SH-SY5Y (cell line): ENCODE results near the gene DEAF1.

Source experiments
- GATA2 ChIP-seq: IDR thresholded peaks from 2 replicates; pipeline ENCODE4 v1.6.1; 2011; ENCODE audit warnings: mild to moderate bottlenecking, low read depth, low read length
- GATA3 ChIP-seq: IDR thresholded peaks from 2 replicates; pipeline ENCODE4 v1.6.1; 2011; ENCODE audit warnings: low read depth, mild to moderate bottlenecking, low read length, moderate library complexity

The DEAF1 gene

GRCh38 chr11:694563-695287 lies at the start of gene DEAF1:
TSS of gene DEAF1 (minus strand) at chr11:695222. CDS start at chr11:695047, 175 bp downstream.
- no peak for TF ChIP-seq GATA2
- no peak for TF ChIP-seq GATA3

- no peak for TF ChIP-seq GATA3
- TF ChIP-seq GATA2, result no peak
These were observed 47.7 kb upstream of the DEAF1 start for GRCh38 chr11:742571-743201.

- TF ChIP-seq GATA2, result no peak
- no peak for TF ChIP-seq GATA3
These were observed 47.1 kb upstream of the DEAF1 start for GRCh38 chr11:742156-742546.

GRCh38 chr11:737366-737765 lies 42.3 kb upstream of the DEAF1 start:
- TF ChIP-seq GATA2, result no peak
- TF ChIP-seq GATA3, result no peak

- TF ChIP-seq GATA2 (no peak), GATA3 (no peak)
These were observed 38.0 kb upstream of the DEAF1 start for GRCh38 chr11:733072-733471.

- TF ChIP-seq GATA2 (no peak), GATA3 (no peak)
These were observed 34.6 kb upstream of the DEAF1 start for GRCh38 chr11:729492-730074.

GRCh38 chr11:728901-729491 lies 34.0 kb upstream of the DEAF1 start:
- TF ChIP-seq GATA3 (no peak), GATA2 (no peak)

GRCh38 chr11:727859-728748 lies 33.1 kb upstream of the DEAF1 start:
- TF ChIP-seq GATA3 (no peak), GATA2 (no peak)

GRCh38 chr11:727281-727701 lies 32.3 kb upstream of the DEAF1 start:
- TF ChIP-seq GATA2 (no peak), GATA3 (no peak)

GRCh38 chr11:726278-727220 lies 31.5 kb upstream of the DEAF1 start:
- TF ChIP-seq GATA2, result no peak
- TF ChIP-seq GATA3, result no peak

- TF ChIP-seq GATA2, result no peak
- no peak for TF ChIP-seq GATA3
These were observed 30.7 kb upstream of the DEAF1 start for GRCh38 chr11:725624-726202.

- TF ChIP-seq GATA2, result no peak
- TF ChIP-seq GATA3, result no peak
These were observed 29.9 kb upstream of the DEAF1 start for GRCh38 chr11:724778-725386.
